Body of pancreas (tissue), 4 donors: Measurements from ENCODE around the gene REXO4.

Source experiments
- CTCF ChIP-seq, 7 experiments: fragments of 450-650 bp in 4 of 7; fragments of 200-600 bp in 3 of 7; sonication (generic) in 3 of 7; IDR thresholded peaks; one replicate each; pipeline ENCODE4 v1.5.1; 2016 to 2019; ENCODE audit warnings: antibody characterized with exemption in 7 of 7
- POLR2A ChIP-seq, 3 donors: fragments of 450-650 bp; IDR thresholded peaks; one replicate each; pipeline ENCODE4 v1.6.1; 2016; ENCODE audit warnings: antibody characterized with exemption in 3 of 3, mild to moderate bottlenecking in 2 of 3

- TF ChIP-seq CTCF (IDR thresholded peaks at IDR 0.05): no peak
- no peak for TF ChIP-seq POLR2A (IDR thresholded peaks at IDR 0.05)
Observed at GRCh38 chr9:133463864-133464615, 46.2 kb upstream of the REXO4 start.
